CD14-positive monocyte (primary cell): ENCODE measurements around the gene GRID1. TPM values are rescaled to one million over a fixed set of nuclear protein-coding genes. Genes with fewer than 3 reads are reported as not detected.

ENCODE experiments used
- DNase-seq, 3 donors: peaks; one replicate each; pipeline ENCODE4 v3.0.0-alpha.2; 2011 to 2022
- H2AFZ ChIP-seq: 2 replicates; pipeline ENCODE4 v1.6.0; 2012; ENCODE audit warnings: mild to moderate bottlenecking, low read depth, low read length, inconsistent platforms; ENCODE audit not compliant: insufficient read depth, poor library complexity, severe bottlenecking
- H3K27ac ChIP-seq, 2 donors: 1 replicate in 1 of 2; 2 replicates in 1 of 2; pipeline ENCODE4 v1.5.1; 2012 to 2013; ENCODE audit warnings: low read length in 2 of 2, control low read depth in 1 of 2, inconsistent platforms in 1 of 2, low read depth in 1 of 2, mild to moderate bottlenecking in 1 of 2
- H3K27me3 ChIP-seq, 2 donors: one replicate each; pipeline versions ENCODE4 v1.6.0 to v1.6.1; 2011 to 2013; ENCODE audit warnings: low read length in 2 of 2; ENCODE audit not compliant: control insufficient read depth in 2 of 2, insufficient read depth in 2 of 2
- H3K36me3 ChIP-seq, 2 donors: replicated peaks in 1 of 2; 1 replicate in 1 of 2; 2 replicates in 1 of 2; pipeline versions ENCODE4 v1.5.1 to v1.6.1; 2012 to 2013; ENCODE audit warnings: low read length in 2 of 2, control low read depth in 1 of 2, inconsistent platforms in 1 of 2, mild to moderate bottlenecking in 1 of 2; ENCODE audit not compliant: insufficient read depth in 2 of 2, control insufficient read depth in 1 of 2
- H3K4me1 ChIP-seq, 2 donors: 1 replicate in 1 of 2; 2 replicates in 1 of 2; pipeline versions ENCODE4 v1.5.1 to v1.6.1; 2012 to 2013; ENCODE audit warnings: low read length in 2 of 2, control low read depth in 1 of 2, inconsistent platforms in 1 of 2, mild to moderate bottlenecking in 1 of 2, moderate library complexity in 1 of 2; ENCODE audit not compliant: insufficient read depth in 2 of 2, control insufficient read depth in 1 of 2
- H3K4me2 ChIP-seq: replicated peaks from 2 replicates; pipeline ENCODE3; 2012; ENCODE audit warnings: low read length, moderate library complexity, mild to moderate bottlenecking; ENCODE audit not compliant: poor library complexity, severe bottlenecking; ENCODE audit errors: extremely low read depth
- H3K4me3 ChIP-seq, 3 experiments: fragments of 200-600 bp in 1 of 3; sonication (generic) in 1 of 3; replicated peaks in 1 of 3; 1 replicate in 2 of 3; 2 replicates in 1 of 3; pipeline ENCODE4 v1.5.1; 2011 to 2013; ENCODE audit warnings: low read length in 3 of 3, mild to moderate bottlenecking in 3 of 3, control low read depth in 2 of 3, low read depth in 2 of 3, inconsistent platforms in 1 of 3, moderate library complexity in 1 of 3
- H3K79me2 ChIP-seq: 2 replicates; pipeline ENCODE4 v1.6.0; 2012; ENCODE audit warnings: mild to moderate bottlenecking, control low read depth, inconsistent platforms, low read length, moderate library complexity; ENCODE audit not compliant: insufficient read depth
- H3K9ac ChIP-seq: 2 replicates; pipeline ENCODE4 v1.6.0; 2017; ENCODE audit warnings: low read length, mild to moderate bottlenecking; ENCODE audit not compliant: insufficient read depth, poor library complexity, severe bottlenecking
- H3K9me3 ChIP-seq, 2 donors: replicated peaks in 1 of 2; 1 replicate in 1 of 2; 2 replicates in 1 of 2; pipeline versions ENCODE4 v1.5.1 to v1.6.1; 2012 to 2013; ENCODE audit warnings: low read length in 2 of 2, control low read depth in 1 of 2; ENCODE audit not compliant: control insufficient read depth in 1 of 2, insufficient read depth in 1 of 2
- H4K20me1 ChIP-seq: 2 replicates; pipeline ENCODE4 v1.6.0; 2012; ENCODE audit warnings: mild to moderate bottlenecking, low read length, control low read depth, moderate library complexity; ENCODE audit not compliant: insufficient read depth
- H3K27ac Mint-ChIP-seq, 7 donors: one replicate each; pipeline ENCODE4 v1.8.0; 2020; ENCODE audit warnings: mild to moderate bottlenecking in 7 of 7, mixed read lengths in 7 of 7, moderate library complexity in 6 of 7, inconsistent platforms in 2 of 7
- H3K27me3 Mint-ChIP-seq, 3 donors: one replicate each; pipeline ENCODE4 v1.8.0; 2021 to 2022; ENCODE audit warnings: low read depth in 3 of 3, mild to moderate bottlenecking in 3 of 3, mixed read lengths in 3 of 3, moderate library complexity in 3 of 3, inconsistent platforms in 1 of 3
- H3K36me3 Mint-ChIP-seq, 2 donors: one replicate each; pipeline ENCODE4 v1.8.0; 2020; ENCODE audit warnings: mixed read lengths in 2 of 2, inconsistent platforms in 1 of 2, mild to moderate bottlenecking in 1 of 2
- H3K4me1 Mint-ChIP-seq: one replicate; pipeline ENCODE4 v1.8.0; 2020; ENCODE audit warnings: mild to moderate bottlenecking, mixed read lengths
- H3K4me3 Mint-ChIP-seq, 2 donors: one replicate each; pipeline ENCODE4 v1.8.0; 2020; ENCODE audit warnings: mild to moderate bottlenecking in 2 of 2, mixed read lengths in 2 of 2, moderate library complexity in 1 of 2
- H3K9me3 Mint-ChIP-seq, 7 donors: one replicate each; pipeline ENCODE4 v1.8.0; 2020 to 2022; ENCODE audit warnings: mixed read lengths in 7 of 7, mild to moderate bottlenecking in 6 of 7, moderate library complexity in 6 of 7, inconsistent platforms in 2 of 7
- CTCF ChIP-seq: fragments of 200-600 bp; IDR thresholded peaks from one replicate; pipeline ENCODE4 v1.8.0; 2022; ENCODE audit warnings: antibody characterized with exemption, mild to moderate bottlenecking
- WGBS: methylation state at CpG from one replicate; pipeline ENCODE4 v1.1.5; 2013; ENCODE audit warnings: missing lambda C conversion rate; ENCODE audit not compliant: insufficient coverage; 5-methylcytosine and 5-hydroxymethylcytosine counted together
- intact Hi-C, 2 donors: fragments of 100-400 bp; cut with micrococcal nuclease; formaldehyde crosslinking; loops; one replicate each; pipeline versions ENCODE4 v1.15.0 to v1.15.1; 2023
- polyA plus RNA-seq, 3 donors: library from polyadenylated mRNA; depleted of rRNA in 1 of 3; unstranded in 2 of 3; stranded (reverse) in 1 of 3; fragments of 300-500 nt in 2 of 3; fragments of >200 nt in 1 of 3; fragmentation: Illumina TruSeq in 2 of 3; gene quantifications; 1 replicate in 2 of 3; 2 replicates in 1 of 3; pipeline ENCODE4 v1.2.3, GENCODE V29; 2012 to 2021

The GRID1 gene
- polyA plus RNA-seq, 3 donors = not detected

- Histone ChIP-seq H3K4me2 (no peak overlapping the region), H3K9me3 (peaks cover 9 to 29% of the 10 kb centered on the region in 2 donors), H3K36me3 (no peaks in the 10 kb centered on the region), H2AFZ (no peak overlapping the region), H3K79me2 (no peaks in the 10 kb centered on the region), H3K27ac (no peak overlapping the region), H3K4me1 (peaks cover 41 to 47% of the 10 kb centered on the region in 2 donors), H3K9ac (no peak overlapping the region), H3K4me3 (no peak overlapping the region), H4K20me1 (no peaks in the 10 kb centered on the region), H3K27me3 (peaks cover 34 to 42% of the 10 kb centered on the region in 2 donors)
- peaks cover 49% of the 10 kb centered on the region for H3K4me1 Mint-ChIP-seq
- TF ChIP-seq CTCF = no peak
- H3K9me3 Mint-ChIP-seq = peaks cover 3 to 20% (median 7%) of the 10 kb centered on the region in 7 donors
- H3K36me3 Mint-ChIP-seq = peaks cover 6 to 9% of the 10 kb centered on the region in 2 donors
- H3K27ac Mint-ChIP-seq = no peak overlapping the region
- H3K4me3 Mint-ChIP-seq = peak overlapping the region in 1 of 2 donors; percentile 32
- 94% methylated on average over 4 of the region's 5 CpGs for WGBS
- H3K27me3 Mint-ChIP-seq = peaks cover 42 to 53% (median 48%) of the 10 kb centered on the region in 3 donors
- intact Hi-C loops = no loop called here
- no peak for DNase-seq
These were observed 5.2 kb downstream of the GRID1 start for GRCh38 chr10:86361156-86362128.

GRCh38 chr10:86360657-86361056 lies 5.9 kb downstream of the GRID1 start:
- peaks cover 39 to 47% (median 46%) of the 10 kb centered on the region in 3 donors for H3K27me3 Mint-ChIP-seq
- no peaks in the 10 kb centered on the region for H4K20me1 ChIP-seq

More at GRCh38 chr10:86360657-86361056, 5.9 kb downstream of the GRID1 start:
- Histone ChIP-seq H2AFZ (no peak overlapping the region), H3K4me3 (no peak overlapping the region), H3K4me1 (peaks cover 46 to 49% of the 10 kb centered on the region in 2 donors), H3K27me3 (peaks cover 32 to 39% of the 10 kb centered on the region in 2 donors), H3K79me2 (no peaks in the 10 kb centered on the region), H3K9me3 (peaks cover 9 to 28% of the 10 kb centered on the region in 2 donors), H3K27ac (no peak overlapping the region), H3K9ac (no peak overlapping the region), H3K36me3 (no peaks in the 10 kb centered on the region), H3K4me2 (no peak overlapping the region)
- DNase-seq = no peak
- Mint-ChIP-seq H3K36me3 (peaks cover 9% of the 10 kb centered on the region in 2 donors), H3K4me1 (peaks cover 55% of the 10 kb centered on the region), H3K27ac (peak overlapping the region in 1 of 7 donors; percentile 15), H3K4me3 (no peak overlapping the region), H3K9me3 (peaks cover 2 to 17% (median 6%) of the 10 kb centered on the region in 7 donors)
- no peak for TF ChIP-seq CTCF
- 57% methylated on average over 4 of the region's 5 CpGs for WGBS
- intact Hi-C loops = no loop called here
